Body of pancreas (tissue), 4 donors: ENCODE measurements around the gene TSHZ3.

ENCODE experiments used
- CTCF ChIP-seq, 7 experiments: fragments of 450-650 bp in 4 of 7; fragments of 200-600 bp in 3 of 7; sonication (generic) in 3 of 7; IDR thresholded peaks; one replicate each; pipeline ENCODE4 v1.5.1; 2016 to 2019; ENCODE audit warnings: antibody characterized with exemption in 7 of 7
- POLR2A ChIP-seq, 3 donors: fragments of 450-650 bp; IDR thresholded peaks; one replicate each; pipeline ENCODE4 v1.6.1; 2016; ENCODE audit warnings: antibody characterized with exemption in 3 of 3, mild to moderate bottlenecking in 2 of 3

GRCh38 chr19:31315652-31316051 is 33.6 kb downstream of the TSHZ3 start:
- no peak for TF ChIP-seq CTCF (IDR thresholded peaks at IDR 0.05)
- TF ChIP-seq POLR2A (IDR thresholded peaks at IDR 0.05): no peak
